Tibial artery (tissue), 4 donors: ENCODE data around the gene OR5H1.

Source experiments
- DNase-seq, 2 donors: peaks; one replicate each; pipeline ENCODE4 v3.0.0-alpha.2; 2019
- H3K27ac ChIP-seq, 2 donors: fragments of 200-600 bp; sonication (generic) in 1 of 2; 1 replicate in 1 of 2; 2 replicates in 1 of 2; pipeline ENCODE4 v1.5.1; 2018 to 2019; ENCODE audit warnings: mild to moderate bottlenecking in 1 of 2
- H3K27me3 ChIP-seq, 2 donors: fragments of 200-600 bp; sonication (generic) in 1 of 2; one replicate each; pipeline versions ENCODE4 v1.5.1 to v1.6.0; 2016 to 2019
- H3K36me3 ChIP-seq, 3 donors: fragments of 200-600 bp; sonication (generic) in 2 of 3; one replicate each; pipeline ENCODE4 v1.5.1; 2016 to 2019; ENCODE audit warnings: mild to moderate bottlenecking in 2 of 3
- H3K4me1 ChIP-seq, 4 donors: fragments of 200-600 bp; sonication (generic) in 2 of 4; 1 replicate in 3 of 4; 2 replicates in 1 of 4; pipeline ENCODE4 v1.5.1; 2016 to 2019
- H3K4me3 ChIP-seq, 2 donors: fragments of 200-600 bp; sonication (generic) in 1 of 2; 1 replicate in 1 of 2; 2 replicates in 1 of 2; pipeline ENCODE4 v1.5.1; 2018 to 2019; ENCODE audit warnings: mild to moderate bottlenecking in 2 of 2
- H3K9me3 ChIP-seq, 3 donors: fragments of 200-600 bp; sonication (generic) in 1 of 3; one replicate each; pipeline ENCODE4 v1.5.1; 2016 to 2019
- CTCF ChIP-seq, 2 experiments: fragments of 200-600 bp in 1 of 2; fragments of 450-650 bp in 1 of 2; IDR thresholded peaks; one replicate each; pipeline ENCODE4 v1.5.1; 2017 to 2019; ENCODE audit warnings: antibody characterized with exemption in 2 of 2, mild to moderate bottlenecking in 1 of 2, moderate library complexity in 1 of 2
- intact Hi-C: fragments of 100-400 bp; cut with DNase I; formaldehyde crosslinking; loops from one replicate; pipeline ENCODE4 v1.15.0; 2023; ENCODE audit warnings: low total_unique reads

OR5H1 gene

DNA sequence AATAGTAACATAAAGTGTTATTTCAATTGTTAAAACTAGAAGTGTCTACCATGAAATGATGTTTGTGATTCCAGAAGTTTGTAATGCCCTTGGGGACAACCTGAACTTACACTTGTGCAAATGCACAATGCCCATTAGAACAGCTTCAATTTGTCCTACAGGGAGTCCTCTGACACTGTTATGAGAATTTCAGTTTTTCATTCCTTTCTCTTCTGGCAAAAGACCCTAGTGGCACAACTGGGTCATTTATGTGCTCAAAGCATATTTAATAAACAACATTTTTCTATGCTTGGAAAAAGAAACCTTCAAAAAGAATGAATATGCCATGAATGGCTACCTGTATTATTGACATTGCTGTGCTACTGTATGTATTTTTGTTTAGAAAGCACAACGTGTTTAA, at the start of gene OR5H1:
Gene OR5H1, plus strand, starts transcription at position 301 of the 400 bp plus-strand sequence. CDS start 1,977 bp downstream, outside the sequence.
- H3K4me1 ChIP-seq, result no peaks in the 10 kb centered on the region
- H3K9me3 ChIP-seq, result no peaks in the 10 kb centered on the region
- H3K27ac ChIP-seq, result no peak within 1 kb of the TSS
- TF ChIP-seq CTCF (IDR thresholded peaks at IDR 0.05), result no peak
- DNase-seq, result no peak
- no peak within 1 kb of the TSS for H3K4me3 ChIP-seq
- intact Hi-C loops, result no loop called here
- H3K27me3 ChIP-seq, result no peaks in the 10 kb centered on the region
- no peaks in the 10 kb centered on the region for H3K36me3 ChIP-seq

GRCh38 chr3:98086873-98087272, 43.6 kb upstream of the OR5H1 start, which contains the start of gene OR5AC2:
Gene OR5AC2 (plus strand): TSS chr3:98087173. CDS start chr3:98087173, 0 bp downstream.
- Histone ChIP-seq H3K4me1 (no peaks in the 10 kb centered on the region), H3K27ac (no peak within 1 kb of the TSS), H3K36me3 (no peaks in the 10 kb centered on the region), H3K4me3 (no peak within 1 kb of the TSS), H3K9me3 (no peaks in the 10 kb centered on the region), H3K27me3 (no peaks in the 10 kb centered on the region)
- TF ChIP-seq CTCF (IDR thresholded peaks at IDR 0.05), result no peak
- no peak for DNase-seq
- intact Hi-C loops, result no loop called here

DNA sequence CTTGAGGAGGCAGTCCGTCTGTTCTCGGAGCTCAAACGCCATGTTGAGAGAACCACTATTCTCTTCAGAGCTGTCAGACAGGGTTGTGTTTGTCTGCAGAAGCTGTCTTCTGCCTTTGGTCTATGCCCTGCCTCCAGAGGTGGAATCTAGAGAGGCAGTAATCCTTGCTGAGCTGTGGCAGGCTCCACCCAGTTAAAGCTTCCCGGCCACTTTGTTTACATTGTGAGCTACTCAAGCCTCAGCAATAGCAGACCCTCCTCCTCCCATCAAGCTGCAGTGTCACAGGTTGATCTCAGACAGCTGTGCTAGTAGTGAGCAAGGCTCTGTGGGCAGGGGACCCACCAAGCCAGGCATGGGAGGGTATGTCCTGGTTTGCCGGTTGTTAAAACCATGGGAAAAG, 34.6 kb upstream of the OR5H1 start:
- no peaks in the 10 kb centered on the region for H3K9me3 ChIP-seq
- no peaks in the 10 kb centered on the region for H3K36me3 ChIP-seq
- no peak overlapping the region for H3K27ac ChIP-seq
- no peaks in the 10 kb centered on the region for H3K27me3 ChIP-seq
- no peak for TF ChIP-seq CTCF (IDR thresholded peaks at IDR 0.05)
- intact Hi-C loops, result no loop called here
- H3K4me1 ChIP-seq, result no peaks in the 10 kb centered on the region
- H3K4me3 ChIP-seq, result no peak overlapping the region
- DNase-seq, result no peak

DNA sequence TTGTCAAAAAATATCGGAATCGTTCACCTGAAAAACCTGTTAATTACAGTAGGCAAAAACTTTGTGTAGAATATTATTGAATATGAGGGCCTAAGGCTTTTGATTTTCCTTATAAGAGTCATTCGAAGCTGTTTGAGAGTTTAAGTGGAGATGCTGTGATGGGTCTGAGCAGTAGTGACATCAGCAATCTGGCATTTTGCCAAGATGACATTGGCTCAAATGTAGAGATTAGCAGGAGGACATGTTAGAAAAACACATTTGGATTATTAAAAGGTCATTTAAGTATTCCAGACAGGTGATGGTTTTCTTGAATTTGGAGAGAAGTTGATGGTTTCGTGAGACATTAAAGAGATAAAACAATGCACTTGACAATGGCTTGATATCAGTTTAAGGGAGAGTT, 30.7 kb upstream of the OR5H1 start:
- TF ChIP-seq CTCF (IDR thresholded peaks at IDR 0.05), result no peak
- DNase-seq, result no peak
- Histone ChIP-seq H3K27me3 (no peaks in the 10 kb centered on the region), H3K36me3 (no peaks in the 10 kb centered on the region), H3K9me3 (no peaks in the 10 kb centered on the region), H3K4me3 (no peak overlapping the region), H3K27ac (no peak overlapping the region), H3K4me1 (no peaks in the 10 kb centered on the region)
- intact Hi-C loops, result no loop called here

DNA sequence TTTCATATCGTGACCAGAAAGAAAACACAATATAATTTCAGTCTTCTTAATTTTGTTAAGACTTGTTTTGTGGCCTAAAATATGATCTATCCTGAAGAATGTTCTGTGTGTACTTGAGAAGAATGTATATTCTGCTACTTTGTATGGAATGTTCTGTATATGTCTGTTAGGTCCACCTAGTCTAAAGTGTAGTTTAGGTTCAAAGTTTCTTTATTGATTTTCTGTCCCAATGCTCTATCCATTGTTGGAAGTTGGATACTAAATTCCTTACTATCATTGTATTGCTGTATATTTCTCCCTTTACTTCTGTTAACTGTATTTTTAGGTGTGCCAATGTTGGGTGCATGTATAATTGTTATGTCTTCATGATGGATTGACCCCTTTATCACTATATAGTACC, 22.4 kb upstream of the OR5H1 start:
- Histone ChIP-seq H3K9me3 (peaks cover 0 to 7% (median 0%) of the 10 kb centered on the region in 3 donors), H3K27ac (no peak overlapping the region), H3K36me3 (no peaks in the 10 kb centered on the region), H3K4me3 (no peak overlapping the region), H3K4me1 (no peaks in the 10 kb centered on the region), H3K27me3 (no peaks in the 10 kb centered on the region)
- TF ChIP-seq CTCF (IDR thresholded peaks at IDR 0.05), result no peak
- DNase-seq, result no peak
- intact Hi-C loops, result no loop called here
